Stimulated activated CD4-positive, alpha-beta T cell treated with anti-CD3 and anti-CD28 coated beads, Interleukin-2, amount 100 ng/mL, for 4 hours (primary cell): Measurements from ENCODE around the gene UMOD.
"Not testable (repeated sequence)": the region's sequence is repeated elsewhere in the genome, so short reads cannot be mapped to it uniquely, and the experiment has no call there.

ENCODE experiments used
- DNase-seq: peaks from one replicate; pipeline ENCODE4 v3.0.0-alpha.2; 2020; ENCODE audit warnings: low read depth

Gene UMOD

DNA sequence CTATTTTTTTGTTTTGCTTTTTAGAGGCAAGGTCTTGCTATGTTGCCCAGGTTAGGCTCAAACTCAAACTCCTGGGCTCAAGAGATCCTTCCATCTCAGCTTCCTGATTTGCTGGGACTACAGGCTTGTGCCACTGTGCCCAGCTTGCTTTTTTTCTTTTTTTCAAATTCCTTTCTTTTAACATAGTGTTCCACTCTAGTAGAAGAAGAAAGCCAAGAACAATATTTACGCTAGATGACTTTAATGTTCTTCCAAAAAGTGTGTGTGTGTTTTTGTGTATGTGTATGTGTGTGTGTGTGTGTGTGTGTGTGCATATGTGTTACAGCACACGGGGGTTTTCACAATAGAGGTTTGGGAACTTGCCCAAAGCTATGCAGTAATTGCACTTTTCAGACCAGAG, 10.7 kb upstream of the UMOD start:
- DNase-seq: no peak

DNA sequence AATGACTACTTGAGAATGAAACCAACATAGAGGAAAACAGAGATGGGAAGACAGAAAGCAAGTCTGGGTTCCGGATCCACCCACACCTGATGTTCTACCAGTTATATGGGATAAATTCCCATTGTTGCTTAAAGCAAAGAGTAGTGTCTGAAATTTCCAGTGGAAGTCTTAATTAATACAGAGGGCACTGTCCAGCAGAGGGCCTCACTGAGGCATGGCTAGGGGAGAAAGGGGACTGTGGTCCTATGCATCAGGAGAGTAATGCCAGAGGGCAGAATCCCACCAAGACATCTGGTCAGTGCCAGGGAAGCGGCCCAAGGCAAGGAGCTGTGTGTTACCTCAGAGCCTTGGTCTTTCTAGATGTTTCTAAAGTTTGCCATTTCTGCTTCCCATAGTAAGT, 7.5 kb upstream of the UMOD start:
- DNase-seq: no peak

DNA sequence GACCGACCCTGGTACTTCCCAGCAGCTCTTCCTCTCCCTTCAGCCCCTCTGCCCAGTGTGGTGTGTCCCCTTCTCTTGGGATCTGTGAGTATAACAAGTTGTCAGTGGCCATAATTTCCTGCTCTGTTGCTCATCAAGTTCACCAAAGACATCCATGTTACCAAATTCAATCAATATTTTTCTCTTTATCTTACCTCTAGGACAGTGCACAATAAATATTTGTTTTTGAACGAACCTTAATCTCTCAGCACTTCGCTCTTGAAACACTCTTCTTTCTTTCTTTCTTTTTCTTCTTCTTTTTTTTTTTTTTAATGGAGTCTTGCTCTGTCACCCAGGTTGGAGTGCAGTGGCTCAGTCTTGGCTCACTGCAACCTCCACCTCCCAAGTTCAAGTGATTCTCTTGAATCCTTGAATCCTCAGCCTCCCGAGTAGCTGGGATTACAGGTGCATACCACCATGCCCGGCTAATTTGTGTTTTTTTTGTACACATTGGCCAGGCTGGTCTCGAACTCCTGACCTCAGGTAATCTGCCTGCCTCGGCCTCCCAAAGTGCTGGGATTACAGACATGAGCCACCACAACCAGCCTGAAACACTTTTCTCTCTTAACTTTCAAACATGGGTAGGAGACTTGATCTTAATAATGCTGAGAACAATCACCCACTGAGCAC, 2.7 kb upstream of the UMOD start:
- DNase-seq: no peak

DNA sequence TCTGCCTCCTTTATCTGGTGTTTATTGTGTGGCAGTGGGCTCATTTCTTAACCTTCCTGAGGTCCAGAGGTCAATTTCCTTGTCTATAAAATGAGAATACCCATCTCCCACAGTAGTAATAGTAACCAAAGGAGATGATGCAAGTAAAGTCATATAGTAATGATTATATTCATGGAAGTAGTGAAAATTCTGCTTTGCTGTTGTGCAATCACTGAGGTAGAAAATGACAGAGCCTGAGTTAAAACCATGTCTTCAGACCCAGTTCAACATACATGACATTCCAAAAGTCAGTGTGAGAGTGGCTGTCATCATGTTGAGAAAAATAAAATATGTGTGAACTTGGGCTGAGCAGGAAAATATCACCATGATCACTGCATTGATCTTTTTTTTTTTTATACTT, 864 bp upstream of the UMOD start:
- no peak for DNase-seq

DNA sequence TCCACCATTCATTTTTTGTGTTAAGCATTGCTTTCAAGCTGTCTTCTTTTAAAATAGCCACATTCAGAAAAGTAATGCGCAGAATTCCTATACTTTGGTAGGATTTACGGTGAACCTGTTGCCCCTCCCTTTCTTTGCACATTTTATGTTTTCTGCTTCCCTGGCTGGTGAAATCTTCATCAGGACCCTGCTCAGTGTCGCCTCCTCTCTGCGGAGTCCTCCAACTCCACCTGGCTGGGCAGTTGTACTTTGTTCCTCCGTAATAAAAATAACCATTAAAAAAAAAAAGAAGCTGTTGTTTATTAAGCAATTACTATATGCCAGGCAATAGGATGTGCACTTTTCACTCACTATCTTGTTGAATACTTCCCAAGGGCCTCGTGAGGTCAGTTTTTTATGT, 2.9 kb downstream of the UMOD start:
- no peak for DNase-seq

DNA sequence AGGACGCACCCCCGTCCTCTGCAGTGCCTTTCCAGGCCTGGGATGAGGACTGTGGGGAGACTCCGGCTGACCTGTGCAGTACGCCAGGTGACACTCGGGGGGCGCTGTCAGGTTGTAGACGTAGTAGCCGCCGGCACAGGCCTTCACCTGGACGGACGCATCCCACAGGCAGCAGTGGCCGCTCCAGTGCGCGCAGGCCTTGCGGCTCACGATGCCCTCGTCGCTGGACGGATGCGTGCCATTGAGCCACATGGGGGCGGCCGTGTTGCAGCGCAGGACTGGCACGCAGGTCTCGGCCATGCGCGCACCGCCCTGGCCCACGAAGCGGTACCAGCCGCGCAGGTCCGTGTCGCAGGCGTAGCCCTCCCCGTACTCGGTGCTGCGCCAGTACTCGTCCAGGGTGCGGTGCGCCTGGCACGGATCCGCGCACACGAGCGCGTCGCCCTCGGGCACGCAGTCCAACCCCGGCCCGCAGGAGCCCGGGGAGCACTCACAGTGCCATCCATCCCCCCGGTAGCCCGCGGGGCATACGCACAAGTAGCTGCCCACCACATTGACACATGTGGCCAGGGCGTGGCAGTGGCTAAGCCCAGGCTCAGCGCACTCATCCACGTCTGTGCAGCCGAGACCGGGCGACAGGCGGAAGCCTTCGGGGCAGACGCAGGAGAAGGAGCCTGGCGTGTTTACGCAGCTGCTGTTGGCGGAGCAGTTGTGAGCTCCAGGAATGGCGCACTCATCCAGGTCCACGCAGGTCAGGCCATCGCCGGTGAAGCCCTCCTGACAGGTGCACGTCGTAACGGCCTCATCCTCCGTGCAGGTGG, 3.9 kb downstream of the UMOD start:
- DNase-seq: no peak

DNA sequence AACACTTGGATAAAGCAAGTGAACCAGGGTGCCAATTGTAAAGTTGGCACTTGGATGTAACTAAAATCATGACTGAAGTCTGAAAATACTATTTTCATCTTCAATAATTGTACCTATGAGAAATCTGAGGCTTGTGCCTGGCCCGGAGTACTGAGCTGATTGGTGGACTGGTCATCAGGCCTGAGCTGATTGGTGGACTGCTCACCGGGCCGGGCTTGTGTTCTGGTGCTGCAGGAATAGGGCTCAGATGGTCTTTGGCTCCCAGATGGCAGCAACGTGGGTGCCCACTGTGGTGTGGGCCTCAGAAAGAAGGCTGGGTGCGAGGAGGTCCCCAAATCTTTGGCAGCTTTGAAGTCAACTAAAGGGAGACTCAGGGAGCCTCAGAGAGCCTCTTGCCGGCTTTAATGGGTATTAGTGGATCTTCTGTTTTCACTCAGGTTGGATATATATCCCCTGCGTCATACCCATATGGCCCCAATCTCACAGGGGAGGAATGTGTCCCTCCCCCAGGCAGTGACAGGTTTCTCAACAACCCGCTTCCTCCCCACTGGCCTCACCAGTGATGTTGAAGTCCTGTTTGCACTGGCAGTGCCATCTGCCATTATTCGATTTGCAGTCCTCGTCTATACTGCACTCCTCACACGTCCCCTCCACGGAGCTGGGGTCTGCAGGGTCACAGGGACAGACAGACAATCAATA, 4.7 kb downstream of the UMOD start:
- DNase-seq: no peak

DNA sequence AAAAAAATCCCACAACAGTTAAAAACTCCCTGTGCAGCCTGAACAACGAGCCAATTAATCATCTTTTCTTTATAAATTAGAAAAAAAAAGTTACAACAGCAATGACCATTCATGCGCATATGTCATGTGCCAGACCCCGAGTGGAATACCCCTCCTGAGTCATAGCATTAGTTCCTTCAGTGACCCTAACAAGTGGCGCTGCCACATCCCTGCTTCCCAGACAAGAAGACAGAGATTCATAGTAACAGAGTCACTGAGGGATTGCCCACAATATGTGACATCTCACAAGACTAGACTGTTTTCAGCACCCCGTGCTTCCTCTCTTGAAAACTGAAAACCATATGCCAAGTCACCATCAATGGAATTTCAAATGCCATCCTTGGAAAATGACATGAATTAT, 7.9 kb downstream of the UMOD start:
- DNase-seq: no peak

DNA sequence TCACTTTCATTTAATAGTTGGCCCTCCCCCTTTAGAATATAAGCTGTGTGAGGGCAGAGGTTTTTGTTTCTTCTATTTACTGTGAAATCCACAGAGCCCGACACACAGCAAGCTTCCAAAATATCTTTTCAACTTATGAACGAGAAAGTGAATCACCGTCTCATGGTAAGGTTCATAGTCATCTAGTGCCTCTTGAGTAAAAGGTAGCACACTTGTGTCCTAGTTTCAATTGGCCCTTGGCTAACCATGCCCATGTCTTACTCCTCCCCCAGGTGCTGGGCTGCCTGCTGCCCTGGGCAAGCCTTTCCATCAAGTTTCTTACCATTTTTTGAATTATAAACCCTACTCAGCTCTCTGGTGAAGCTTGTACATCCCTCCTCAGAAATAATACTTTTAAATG, 12.8 kb downstream of the UMOD start:
- DNase-seq: no peak

DNA sequence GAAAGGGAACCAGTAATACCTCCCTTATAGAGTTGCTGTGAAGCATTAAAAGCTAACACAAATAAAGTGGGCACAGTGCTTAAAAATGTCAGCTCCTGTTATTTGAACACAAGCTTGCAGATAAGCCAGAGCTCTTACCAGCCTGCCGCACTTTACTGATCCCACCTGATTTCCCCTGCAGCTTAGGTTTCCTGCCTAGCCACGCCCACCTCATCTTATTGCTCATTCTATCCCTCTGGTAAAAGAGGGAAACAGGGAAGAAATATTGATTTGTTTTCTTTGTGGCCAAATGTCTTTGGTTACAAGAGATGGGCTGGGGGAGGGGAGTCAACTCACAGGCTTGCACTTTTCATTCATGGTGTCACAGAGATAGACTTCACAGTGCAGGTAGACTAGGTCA, 15.6 kb downstream of the UMOD start:
- no peak for DNase-seq

DNA sequence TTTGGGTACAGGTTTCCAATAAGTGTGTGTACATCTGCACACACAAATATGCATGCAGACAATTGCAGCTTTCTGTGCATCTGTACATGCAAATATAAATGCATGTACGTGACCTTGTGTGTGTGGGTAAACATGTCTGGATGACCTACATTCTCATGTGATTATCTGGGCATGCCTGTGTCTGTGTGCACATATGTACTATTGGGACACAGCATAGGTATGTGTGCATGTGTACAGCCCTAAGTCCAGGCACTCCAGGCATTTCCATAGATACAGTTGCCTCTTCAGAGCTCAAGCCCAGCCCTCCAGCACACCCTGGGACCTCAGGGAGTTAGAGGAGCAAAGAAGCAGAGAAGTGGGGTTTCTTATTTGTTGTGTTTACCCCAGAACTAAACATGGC, 18.1 kb downstream of the UMOD start:
- DNase-seq: no peak

DNA sequence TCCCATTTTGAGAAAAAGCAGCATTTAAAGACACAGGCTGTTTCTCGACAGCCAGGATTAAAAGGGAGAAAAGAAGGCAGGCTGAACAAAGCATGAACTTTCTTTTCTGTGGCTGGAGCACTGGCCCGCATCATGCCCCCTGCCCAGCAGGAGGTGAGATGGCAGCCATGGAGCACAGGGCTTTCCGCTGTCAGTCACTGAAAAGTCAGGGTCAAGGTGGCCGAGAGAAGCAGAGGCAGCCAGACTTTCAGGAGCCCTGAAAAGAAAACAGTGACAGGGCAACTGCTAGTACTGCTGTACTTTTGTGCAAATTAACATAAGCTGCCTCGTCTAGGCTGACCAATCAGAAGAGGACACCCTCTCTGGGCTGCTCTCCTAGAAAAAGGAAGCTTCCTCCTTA, 19.4 kb downstream of the UMOD start:
- no peak for DNase-seq

DNA sequence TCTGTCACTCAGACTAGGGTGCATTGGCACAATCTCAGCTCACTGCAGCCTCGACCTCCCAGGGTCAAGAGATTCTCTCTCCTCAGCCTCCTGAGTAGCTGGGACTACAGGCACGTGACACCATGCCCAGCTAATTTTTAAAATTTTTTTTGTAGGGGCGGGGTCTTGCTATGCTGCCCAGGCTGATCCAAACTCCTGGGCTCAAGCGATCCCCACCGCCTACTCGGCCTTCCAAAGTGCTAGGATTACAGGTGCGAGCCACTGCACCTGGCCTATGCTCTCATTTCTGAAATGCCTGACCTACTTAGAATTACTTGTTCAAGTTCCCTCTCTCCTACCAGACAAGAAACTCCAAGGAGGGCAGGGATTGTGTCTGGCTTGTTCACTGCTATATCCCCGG, 20.1 kb downstream of the UMOD start:
- DNase-seq: no peak

DNA sequence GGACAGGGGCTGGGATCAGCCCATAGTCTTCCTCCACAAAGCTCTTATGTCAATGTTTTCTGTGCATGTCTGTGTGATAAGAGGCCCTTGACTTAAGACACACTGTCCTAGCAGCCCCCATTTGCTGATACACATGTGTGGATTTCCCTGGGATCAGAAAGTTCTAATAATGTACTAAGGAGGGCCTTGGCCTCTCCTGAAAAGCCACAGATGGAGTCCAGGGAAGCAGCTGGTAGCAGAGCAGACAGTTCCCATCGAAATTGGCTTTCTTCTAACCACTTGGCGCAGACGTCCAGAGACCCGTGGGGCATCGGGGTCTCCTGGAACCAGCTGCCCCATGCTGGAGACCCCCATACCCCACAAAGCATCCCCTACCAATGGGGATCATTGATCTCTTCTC, 20.9 kb downstream of the UMOD start:
- DNase-seq: no peak

DNA sequence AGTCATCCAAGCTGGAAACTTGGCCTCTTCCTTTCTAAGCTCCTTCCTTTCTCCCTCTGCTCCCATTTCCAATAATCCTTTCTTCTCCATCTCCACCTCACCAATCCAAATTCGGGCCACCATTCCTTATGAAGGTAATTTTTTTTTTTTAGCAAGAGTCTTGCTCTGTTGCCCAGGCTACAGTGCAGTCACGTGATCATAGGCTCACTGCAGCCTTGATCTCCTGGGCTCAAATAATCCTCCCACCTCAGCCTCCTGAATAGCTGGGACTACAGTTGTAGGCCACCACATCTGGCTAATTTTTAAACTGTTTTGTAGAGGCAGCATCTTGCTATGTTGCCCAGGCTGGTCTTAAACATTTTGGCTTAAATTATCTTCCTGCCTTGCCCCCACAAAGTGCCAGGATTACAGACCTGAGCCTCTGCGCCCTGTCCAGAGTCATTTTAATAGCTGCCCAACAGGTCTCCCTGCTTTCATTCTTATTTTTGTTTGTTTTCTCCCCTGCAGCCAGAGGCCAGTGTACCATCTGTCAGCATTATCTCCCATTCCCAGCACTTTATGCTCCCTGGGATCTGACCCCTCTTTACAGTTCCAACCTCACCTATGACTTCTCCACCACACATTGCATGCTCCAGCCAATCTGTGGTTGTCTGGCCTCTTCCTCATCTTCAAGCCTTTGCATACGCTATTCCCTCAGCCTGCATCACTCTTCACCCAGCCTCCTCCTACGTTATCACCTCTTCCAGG, 22.9 kb downstream of the UMOD start:
- no peak for DNase-seq

DNA sequence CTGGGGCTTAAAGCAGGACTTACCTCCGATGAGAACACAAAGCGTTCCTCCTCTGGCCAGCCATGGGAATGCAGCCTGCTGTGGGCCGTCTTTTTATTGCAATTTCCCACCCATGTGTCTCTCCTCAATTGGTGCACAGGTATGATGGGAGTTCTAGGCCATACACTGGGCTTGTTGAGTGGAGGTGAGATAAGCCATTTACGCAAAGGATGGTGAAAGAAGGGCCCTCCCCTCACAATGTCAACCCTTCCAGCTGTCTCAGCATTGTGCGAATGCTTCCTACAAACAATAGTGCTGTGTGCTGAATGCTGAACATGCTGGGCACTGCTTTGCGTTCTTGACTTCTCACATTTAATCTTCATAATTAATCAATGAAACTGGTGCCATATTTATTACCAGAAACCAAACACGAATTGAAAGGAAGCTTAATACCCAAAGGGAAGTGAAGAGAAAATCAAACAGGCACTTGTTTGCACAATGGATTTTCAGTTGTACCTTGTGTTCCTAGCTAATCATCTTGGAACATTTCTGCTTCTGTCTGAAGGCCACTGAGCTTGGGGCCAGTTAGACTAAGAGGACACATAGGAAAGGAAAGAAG, 25.0 kb downstream of the UMOD start, which contains the start of gene GP2:
Gene GP2 (minus strand): TSS at position 70 of the 598 bp plus-strand sequence. CDS start 1,082 bp downstream, outside the sequence.
- no peak for DNase-seq

DNA sequence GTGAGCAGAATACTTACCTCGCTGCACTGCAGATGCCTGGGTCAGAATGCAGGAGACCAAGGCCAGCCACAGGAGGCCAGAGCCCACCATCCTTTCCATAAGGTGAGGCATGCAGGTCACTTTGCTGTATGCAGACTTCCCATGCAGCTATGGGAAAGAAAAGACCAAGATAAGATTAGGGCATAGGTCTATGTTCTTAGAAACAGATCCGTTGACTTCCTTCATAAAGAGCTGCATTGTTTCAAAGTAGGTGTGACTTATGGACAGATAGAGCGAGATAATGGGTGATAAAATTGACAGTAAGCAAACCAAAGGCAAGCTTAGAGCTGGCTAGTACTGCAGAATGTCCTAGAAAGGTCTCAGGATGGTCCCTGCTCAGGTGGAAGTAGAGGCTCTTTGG, 26.2 kb downstream of the UMOD start:
- DNase-seq: no peak

DNA sequence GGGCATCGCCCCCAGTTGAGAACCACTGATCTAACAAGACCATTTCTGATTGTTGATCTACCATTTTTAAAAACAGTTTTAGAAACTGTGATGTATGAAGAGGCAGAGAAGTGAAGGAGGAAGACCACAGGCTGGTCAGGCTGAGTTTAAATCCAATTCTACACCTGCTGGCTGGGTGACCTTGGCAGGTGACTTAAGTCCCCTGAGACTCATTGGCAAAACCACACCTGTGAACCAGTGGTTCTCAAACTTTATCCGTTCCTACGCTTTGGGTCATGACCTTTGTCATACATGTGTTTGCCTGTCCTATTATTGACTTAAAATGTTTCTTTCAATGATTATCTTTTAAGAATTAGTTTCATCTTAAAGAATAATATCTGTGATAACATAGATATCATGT, 27.5 kb downstream of the UMOD start:
- no peak for DNase-seq

DNA sequence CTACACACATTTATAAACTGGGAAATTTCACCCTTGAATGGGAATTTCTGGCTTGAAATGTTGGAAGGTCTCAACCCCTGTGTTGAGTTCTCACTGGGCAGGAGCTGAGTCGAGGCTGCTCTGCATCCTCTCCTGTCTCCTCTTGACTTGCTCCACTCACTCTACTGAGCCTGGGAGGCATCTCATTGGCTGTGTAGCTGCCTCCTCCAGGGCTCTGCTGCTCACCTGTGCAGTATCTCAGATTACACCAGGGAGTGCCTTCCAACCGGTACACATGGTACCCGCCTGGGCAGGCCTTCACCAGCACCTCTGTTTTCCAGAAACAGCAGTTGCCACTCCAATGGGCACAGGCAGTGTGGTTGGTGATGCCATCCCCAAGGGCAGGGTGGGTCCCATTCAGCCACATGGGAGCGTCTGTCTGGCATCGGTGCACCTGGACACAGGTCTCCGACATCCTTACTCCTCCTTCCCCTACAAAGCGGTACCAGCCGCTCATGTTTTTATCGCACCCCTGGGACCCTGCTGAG, 28.9 kb downstream of the UMOD start:
- DNase-seq: no peak

DNA sequence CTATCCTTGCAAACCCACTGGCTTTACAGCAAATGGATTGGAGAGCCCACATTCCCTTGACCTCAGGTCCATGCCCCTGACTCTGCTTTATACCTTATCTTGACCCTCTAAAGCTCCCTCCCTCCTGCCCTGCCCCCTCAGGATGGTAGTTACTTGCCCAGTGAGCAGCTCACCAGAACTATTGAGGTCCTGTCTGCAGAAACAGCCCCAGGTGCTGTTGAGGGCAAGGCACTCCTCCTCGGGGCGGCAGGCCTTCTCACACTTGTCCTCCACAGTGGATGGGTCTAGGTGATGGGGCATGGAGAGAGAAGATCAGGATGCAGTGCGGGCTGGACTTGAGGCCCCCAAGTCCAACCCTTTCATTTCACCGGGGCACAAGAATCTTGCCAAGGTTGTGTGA, 29.8 kb downstream of the UMOD start:
- DNase-seq: no peak

DNA sequence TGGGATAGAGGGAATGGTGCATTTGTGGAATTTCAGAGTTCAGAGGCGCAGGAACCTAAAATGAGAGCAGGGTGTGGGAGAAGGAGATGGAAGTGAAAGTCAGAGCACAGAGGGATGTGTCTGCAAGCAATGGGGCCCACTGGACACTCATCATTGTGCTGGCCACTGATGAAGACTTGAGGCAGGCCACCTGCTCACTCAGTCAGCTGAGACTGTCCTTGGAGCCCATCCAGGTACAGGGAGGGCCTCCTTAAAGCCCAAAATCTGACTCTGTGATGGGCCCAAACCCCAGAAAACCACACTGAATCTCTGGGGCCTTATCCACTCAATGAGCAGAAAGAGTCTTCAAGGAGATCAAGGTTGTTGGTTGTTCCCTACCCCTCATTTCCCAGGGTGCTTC, 30.8 kb downstream of the UMOD start:
- no peak for DNase-seq

DNA sequence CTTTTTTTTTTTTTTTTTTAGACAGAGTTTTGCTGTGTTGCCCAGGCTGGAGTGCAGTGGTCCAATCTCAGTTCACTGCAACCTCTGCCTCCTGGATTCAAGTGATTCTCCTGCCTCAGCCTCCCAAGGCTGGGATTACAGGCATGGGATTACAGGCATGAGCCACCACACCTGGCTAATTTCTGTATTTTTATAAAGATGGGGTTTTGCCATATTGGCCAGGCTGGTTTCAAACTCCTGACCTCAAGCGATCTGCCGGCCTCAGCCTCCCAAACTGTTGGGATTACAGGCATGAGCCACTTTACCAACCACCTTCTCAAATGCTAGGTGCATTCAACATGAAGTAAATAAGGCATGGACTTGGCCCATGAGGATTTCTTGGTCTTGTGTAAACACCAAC, 31.5 kb downstream of the UMOD start:
- not testable (repeated sequence) for DNase-seq
